CD4-positive, alpha-beta T cell treated with Interleukin-12 subunit alpha and Interleukin-12 subunit beta, for 1 hour (primary cell): Measurements from ENCODE around the gene WEE1.
"Not testable (repeated sequence)": the region's sequence is repeated elsewhere in the genome, so short reads cannot be mapped to it uniquely, and the experiment has no call there.

Experiments
- DNase-seq: peaks from one replicate; pipeline ENCODE4 v3.0.0-alpha.2; 2020

WEE1 gene

DNA sequence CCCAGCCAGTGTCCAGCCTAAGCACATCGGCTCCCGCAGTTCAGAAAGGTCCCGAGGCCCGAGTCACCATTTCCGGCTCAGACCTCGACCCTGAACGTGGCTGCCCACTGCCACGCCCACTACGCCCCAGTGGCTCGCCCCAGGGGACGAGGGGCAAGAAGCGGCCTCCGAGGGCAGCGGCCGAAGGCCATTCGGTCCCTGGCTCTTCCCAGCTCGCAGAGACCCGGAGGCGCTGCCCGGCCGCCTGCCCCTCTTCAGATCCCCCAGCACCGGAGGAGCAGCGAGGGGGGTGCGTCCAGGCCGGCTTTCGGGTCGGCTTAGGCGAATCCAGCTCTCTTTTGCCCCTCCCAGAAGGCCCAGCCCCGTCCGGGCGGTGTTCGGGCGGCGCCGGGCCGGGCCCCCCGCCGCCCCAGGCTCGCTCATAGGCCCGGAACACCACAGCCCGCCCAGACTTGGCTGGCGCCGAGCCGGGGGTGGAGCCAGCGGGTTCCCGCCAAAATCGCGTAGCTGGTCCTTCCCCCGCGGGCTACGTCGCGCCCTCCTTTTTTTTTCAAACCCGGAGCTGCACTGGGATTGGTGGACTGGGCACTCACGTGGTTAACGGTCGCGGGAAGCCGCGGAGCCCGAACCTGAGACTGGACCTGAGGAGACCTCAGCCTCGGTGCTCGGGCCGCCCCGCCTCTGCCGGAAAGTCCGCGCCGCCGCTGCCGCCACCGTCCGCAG lies at the start of gene WEE1:
Gene WEE1 (plus strand): TSS at position 619 of the 723 bp plus-strand sequence. CDS start 264 bp downstream, outside the sequence.
- DNase-seq, result peak; percentile 97

- no peak for DNase-seq
Measured at GRCh38 chr11:9524001-9524400, 49.5 kb upstream of the WEE1 start.

GRCh38 chr11:9525116-9525515 lies 48.4 kb upstream of the WEE1 start:
- DNase-seq, result no peak

- no peak for DNase-seq
Measured at GRCh38 chr11:9527481-9528135, 45.9 kb upstream of the WEE1 start.

DNA sequence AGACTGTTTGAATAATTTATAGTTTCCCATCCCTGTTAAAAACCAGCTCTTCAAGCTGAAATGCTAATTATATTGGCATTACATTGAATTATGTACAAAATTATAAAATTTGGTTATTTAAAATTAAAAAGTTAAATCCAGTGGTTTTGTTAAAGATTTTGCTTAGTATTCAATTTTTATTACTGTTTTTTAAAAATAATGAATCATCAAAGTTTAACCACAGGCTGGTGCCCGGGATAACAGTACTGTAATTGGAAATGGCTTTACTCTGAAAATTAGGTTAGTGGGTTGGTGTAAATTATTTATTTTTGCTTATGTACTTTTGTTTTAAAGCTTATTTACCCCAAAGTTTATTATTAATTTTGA lies 45.4 kb upstream of the WEE1 start:
- no peak for DNase-seq

- no peak for DNase-seq
Measured at GRCh38 chr11:9528573-9529333, 44.7 kb upstream of the WEE1 start.

GRCh38 chr11:9529334-9529650 lies 44.2 kb upstream of the WEE1 start:
- no peak for DNase-seq

DNA sequence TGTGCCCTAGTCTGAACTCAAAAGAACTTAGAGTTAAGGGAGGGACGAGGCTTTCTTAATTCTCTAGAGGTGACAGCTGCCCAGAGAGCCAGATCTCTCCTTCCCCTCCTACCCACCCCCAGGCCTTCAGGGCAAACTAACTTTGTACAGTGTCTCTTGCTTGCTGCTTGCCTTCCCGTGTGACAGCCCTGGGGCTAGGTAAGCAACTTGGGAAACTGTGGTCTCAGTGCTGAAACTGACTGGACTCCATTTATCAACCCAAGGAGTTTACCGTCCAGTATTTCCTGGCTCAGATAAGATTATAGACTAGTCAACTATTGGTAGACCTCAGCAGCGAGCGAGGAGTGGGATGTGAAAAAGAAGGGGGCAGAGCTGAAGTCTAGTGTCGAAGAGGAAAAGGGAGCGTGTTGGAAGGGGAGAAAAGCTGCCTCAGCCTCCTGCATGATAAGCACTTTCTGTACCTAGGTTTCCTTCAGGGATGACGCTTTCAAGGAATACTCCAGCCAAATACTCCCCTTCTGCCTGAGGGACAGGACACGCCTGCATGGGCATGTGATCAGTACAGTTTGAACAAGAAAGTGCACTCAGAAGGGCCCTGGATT lies 43.3 kb upstream of the WEE1 start:
- no peak for DNase-seq

DNA sequence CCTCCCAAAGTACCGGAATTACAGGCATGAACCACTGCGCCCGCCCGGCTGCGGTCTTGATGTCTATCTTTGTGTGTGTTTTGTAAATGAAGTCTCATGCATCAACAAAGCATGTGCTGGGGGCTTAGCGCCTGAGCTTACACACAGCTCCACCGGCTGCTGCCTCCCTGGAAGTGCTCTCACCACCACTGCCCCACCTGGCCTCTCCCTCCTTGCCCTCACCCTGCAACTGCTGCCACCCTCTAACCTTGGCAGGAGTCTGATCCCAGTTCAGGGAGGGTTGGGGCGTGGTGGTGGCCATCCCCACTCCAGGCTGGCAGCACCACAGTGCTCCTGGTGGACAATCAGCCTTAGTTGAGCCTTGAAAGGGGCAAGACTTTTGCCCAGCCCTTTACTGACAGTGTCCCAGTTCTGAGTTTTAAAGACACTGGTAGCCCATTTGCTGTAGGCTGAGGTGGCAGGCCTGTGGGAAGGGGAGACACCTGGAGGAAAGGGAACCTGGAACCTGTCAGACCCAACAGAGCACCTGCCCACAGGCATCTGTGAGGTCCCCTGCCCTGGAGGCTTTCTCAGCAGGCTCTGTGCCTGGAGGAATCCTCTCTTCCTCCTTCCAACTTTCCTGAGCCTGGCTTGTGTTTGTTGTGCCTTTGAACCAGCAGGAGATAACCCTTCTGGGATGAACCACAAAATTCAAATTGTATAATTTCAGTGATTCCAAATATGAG lies 42.4 kb upstream of the WEE1 start:
- no peak for DNase-seq

DNA sequence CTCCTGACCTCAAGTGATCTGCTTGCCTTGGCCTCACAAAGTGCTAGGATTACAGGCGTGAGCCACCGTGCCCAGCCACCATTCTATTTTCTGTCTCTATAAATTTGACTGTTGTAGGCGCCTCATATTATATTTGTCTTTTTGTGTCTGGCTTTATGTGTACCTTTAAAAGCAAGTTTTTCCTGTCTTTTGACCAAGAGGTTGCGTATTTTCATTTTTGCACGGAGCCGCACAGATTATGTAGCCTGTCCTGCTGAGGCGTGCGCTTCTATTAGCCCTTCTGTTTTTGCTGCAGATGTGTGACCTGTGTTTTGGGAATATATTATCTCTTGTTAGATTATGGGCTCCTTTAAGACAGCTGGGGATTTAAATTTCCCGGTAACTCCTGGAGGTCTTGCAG lies 40.4 kb upstream of the WEE1 start:
- DNase-seq, result no peak

- DNase-seq, result no peak
Measured at GRCh38 chr11:9533736-9534473, 39.6 kb upstream of the WEE1 start.

- DNase-seq, result peak; percentile 78
Measured at GRCh38 chr11:9535189-9535781, 38.2 kb upstream of the WEE1 start.

DNA sequence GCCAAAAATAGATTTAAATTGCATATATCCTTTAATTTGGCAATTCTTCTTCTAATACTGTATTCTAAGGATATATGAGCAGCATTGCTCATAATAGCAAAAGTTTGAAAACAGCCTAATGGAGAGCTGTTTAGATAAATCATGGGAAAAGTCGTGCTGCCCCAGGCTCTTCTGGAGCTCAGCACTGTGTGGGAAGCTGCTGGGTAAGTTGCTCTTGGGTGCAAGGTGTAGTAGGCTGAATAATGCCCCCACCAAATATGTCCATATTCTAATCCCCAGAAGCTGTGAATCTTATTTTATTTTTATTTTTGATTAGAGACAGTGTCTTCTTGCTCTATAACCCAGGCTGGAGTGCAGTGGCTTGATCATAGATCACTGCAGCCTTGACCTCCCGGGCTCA lies 34.9 kb upstream of the WEE1 start:
- no peak for DNase-seq

GRCh38 chr11:9549216-9549615 lies 24.3 kb upstream of the WEE1 start:
- DNase-seq, result not testable (repeated sequence)

DNA sequence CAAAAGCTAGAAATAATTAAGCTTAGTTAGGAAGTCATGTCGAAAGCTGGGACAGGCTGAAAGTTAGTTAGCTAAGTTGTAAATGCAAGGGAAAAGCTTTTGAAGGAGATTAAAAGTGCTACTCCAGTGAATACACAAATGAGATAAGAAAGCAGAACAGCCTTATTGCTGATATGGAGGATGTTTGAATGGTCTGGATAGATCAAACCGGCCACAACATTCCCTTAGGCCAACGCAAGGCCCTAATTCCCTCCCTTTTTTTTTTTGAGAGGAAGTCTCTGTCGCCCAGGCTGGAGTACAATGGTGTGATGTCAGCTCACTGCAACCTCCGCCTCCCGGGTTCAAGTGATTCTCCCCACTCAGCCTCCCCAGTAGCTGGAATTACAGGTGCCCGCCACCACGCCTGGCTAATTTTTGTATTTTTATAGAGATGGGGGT lies 23.3 kb upstream of the WEE1 start:
- no peak for DNase-seq

GRCh38 chr11:9561279-9561982 lies 12.0 kb upstream of the WEE1 start:
- DNase-seq, result no peak

DNA sequence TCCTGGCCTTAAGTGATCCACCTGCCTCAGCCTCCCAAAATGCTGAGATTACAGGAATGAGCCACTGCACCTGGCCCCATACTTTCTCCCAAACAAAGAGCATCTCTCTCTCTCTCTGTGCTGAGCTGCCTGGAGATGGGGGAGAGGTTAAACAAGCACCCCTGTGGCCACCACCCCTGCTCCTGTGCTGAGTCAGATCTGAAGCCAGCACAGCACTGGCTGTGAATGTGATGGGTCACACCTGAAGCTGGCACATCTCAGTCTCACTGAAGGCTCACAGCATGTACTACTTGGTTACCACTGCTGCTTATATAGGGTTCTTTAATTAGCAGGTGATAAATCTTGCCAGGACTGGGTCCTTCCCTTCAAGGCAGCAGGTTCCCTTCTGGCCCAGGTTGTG lies 10.8 kb upstream of the WEE1 start:
- no peak for DNase-seq

- DNase-seq, result no peak
Measured at GRCh38 chr11:9563196-9563730, 10.2 kb upstream of the WEE1 start.

GRCh38 chr11:9565822-9566560 lies 7.5 kb upstream of the WEE1 start:
- DNase-seq, result peak; percentile 53

- no peak for DNase-seq
Measured at GRCh38 chr11:9566561-9567063, 6.9 kb upstream of the WEE1 start.
